ENCODE data around the gene CFLAR.

Gene CFLAR

GRCh38 chr2:201070948-201071478 lies 45.0 kb upstream of the CFLAR start (continued):
- TF ChIP-seq SETDB1 (IDR thresholded peaks at IDR 0.05; ENCODE audit: insufficient read length, low read length) (no peak), ZNF112 (tag by site-specific recombination; IDR thresholded peaks at IDR 0.05) (no peak), KLF16 (tag by site-specific recombination; IDR thresholded peaks at IDR 0.05) (no peak), TSHZ1 (tag by site-specific recombination; IDR thresholded peaks at IDR 0.05; ENCODE audit: borderline replicate concordance) (no peak), IKZF3 (tag by site-specific recombination; IDR thresholded peaks at IDR 0.05) (no peak), ZNF843 (tag by site-specific recombination; IDR thresholded peaks at IDR 0.05) (no peak; the same call in 1 of the 2 replicates), ZNF354C (tag by site-specific recombination; IDR thresholded peaks at IDR 0.05; ENCODE audit: borderline replicate concordance, low read depth) (no peak), ZNF416 (tag by site-specific recombination; IDR thresholded peaks at IDR 0.05) (no peak), ZNF580 (tag by site-specific recombination; IDR thresholded peaks at IDR 0.05) (no peak), ZNF221 (tag by site-specific recombination; IDR thresholded peaks at IDR 0.05; ENCODE audit: borderline replicate concordance) (no peak), ZNF280D (tag by site-specific recombination; IDR thresholded peaks at IDR 0.05) (no peak), ZNF24 (tag by site-specific recombination; IDR thresholded peaks at IDR 0.05) (no peak), ZNF175 (tag by site-specific recombination; IDR thresholded peaks at IDR 0.05) (no peak), ZNF561 (tag by site-specific recombination; IDR thresholded peaks at IDR 0.05; ENCODE audit: borderline replicate concordance) (no peak), ZBTB17 (tag by site-specific recombination; IDR thresholded peaks at IDR 0.05) (no peak), ZNF214 (tag by site-specific recombination; IDR thresholded peaks at IDR 0.05; ENCODE audit: borderline replicate concordance) (no peak)
- TF ChIP-seq, protein P1, sequence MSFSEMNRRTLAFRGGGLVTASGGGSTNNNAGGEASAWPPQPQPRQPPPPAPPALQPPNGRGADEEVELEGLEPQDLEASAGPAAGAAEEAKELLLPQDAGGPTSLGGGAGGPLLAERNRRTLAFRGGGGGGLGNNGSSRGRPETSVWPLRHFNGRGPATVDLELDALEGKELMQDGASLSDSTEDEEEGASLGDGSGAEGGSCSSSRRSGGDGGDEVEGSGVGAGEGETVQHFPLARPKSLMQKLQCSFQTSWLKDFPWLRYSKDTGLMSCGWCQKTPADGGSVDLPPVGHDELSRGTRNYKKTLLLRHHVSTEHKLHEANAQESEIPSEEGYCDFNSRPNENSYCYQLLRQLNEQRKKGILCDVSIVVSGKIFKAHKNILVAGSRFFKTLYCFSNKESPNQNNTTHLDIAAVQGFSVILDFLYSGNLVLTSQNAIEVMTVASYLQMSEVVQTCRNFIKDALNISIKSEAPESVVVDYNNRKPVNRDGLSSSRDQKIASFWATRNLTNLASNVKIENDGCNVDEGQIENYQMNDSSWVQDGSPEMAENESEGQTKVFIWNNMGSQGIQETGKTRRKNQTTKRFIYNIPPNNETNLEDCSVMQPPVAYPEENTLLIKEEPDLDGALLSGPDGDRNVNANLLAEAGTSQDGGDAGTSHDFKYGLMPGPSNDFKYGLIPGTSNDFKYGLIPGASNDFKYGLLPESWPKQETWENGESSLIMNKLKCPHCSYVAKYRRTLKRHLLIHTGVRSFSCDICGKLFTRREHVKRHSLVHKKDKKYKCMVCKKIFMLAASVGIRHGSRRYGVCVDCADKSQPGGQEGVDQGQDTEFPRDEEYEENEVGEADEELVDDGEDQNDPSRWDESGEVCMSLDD (tag by site-specific recombination; IDR thresholded peaks at IDR 0.05): peak; percentile 41; the same call in 1 of the 2 replicates
- TF ChIP-seq, protein P2, sequence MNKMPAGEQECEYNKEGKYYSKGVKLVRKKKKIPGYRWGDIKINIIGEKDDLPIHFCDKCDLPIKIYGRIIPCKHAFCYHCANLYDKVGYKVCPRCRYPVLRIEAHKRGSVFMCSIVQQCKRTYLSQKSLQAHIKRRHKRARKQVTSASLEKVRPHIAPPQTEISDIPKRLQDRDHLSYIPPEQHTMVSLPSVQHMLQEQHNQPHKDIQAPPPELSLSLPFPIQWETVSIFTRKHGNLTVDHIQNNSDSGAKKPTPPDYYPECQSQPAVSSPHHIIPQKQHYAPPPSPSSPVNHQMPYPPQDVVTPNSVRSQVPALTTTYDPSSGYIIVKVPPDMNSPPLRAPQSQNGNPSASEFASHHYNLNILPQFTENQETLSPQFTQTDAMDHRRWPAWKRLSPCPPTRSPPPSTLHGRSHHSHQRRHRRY (tag by site-specific recombination; IDR thresholded peaks at IDR 0.05): no peak
- TF ChIP-seq, protein P3, sequence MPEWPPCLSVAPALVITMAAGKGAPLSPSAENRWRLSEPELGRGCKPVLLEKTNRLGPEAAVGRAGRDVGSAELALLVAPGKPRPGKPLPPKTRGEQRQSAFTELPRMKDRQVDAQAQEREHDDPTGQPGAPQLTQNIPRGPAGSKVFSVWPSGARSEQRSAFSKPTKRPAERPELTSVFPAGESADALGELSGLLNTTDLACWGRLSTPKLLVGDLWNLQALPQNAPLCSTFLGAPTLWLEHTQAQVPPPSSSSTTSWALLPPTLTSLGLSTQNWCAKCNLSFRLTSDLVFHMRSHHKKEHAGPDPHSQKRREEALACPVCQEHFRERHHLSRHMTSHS (tag by site-specific recombination; IDR thresholded peaks at IDR 0.05): no peak
- TF ChIP-seq, protein P4, sequence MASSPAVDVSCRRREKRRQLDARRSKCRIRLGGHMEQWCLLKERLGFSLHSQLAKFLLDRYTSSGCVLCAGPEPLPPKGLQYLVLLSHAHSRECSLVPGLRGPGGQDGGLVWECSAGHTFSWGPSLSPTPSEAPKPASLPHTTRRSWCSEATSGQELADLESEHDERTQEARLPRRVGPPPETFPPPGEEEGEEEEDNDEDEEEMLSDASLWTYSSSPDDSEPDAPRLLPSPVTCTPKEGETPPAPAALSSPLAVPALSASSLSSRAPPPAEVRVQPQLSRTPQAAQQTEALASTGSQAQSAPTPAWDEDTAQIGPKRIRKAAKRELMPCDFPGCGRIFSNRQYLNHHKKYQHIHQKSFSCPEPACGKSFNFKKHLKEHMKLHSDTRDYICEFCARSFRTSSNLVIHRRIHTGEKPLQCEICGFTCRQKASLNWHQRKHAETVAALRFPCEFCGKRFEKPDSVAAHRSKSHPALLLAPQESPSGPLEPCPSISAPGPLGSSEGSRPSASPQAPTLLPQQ (tag by site-specific recombination; IDR thresholded peaks at IDR 0.05): peak; percentile 98

Data from HEK293 (cell line).